ENCODE results near the gene SMG6.

- TF ChIP-seq, protein P1, sequence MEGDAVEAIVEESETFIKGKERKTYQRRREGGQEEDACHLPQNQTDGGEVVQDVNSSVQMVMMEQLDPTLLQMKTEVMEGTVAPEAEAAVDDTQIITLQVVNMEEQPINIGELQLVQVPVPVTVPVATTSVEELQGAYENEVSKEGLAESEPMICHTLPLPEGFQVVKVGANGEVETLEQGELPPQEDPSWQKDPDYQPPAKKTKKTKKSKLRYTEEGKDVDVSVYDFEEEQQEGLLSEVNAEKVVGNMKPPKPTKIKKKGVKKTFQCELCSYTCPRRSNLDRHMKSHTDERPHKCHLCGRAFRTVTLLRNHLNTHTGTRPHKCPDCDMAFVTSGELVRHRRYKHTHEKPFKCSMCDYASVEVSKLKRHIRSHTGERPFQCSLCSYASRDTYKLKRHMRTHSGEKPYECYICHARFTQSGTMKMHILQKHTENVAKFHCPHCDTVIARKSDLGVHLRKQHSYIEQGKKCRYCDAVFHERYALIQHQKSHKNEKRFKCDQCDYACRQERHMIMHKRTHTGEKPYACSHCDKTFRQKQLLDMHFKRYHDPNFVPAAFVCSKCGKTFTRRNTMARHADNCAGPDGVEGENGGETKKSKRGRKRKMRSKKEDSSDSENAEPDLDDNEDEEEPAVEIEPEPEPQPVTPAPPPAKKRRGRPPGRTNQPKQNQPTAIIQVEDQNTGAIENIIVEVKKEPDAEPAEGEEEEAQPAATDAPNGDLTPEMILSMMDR (IDR thresholded peaks at IDR 0.05) = no peak
- peak; percentile 19 to 31 for TF ChIP-seq POLR2A (IDR thresholded peaks at IDR 0.05)
Observed at GRCh38 chr17:2239882-2240430, 63.6 kb downstream of the SMG6 start.

Data from uterus (tissue), 2 donors.